NOMO-1 treated with dmso at 0.1 percent for 144 hours (cell line): ENCODE measurements around the gene TMEM169.

Source experiments
- DNase-seq: peaks from one replicate; lab custom pipeline; 2025; ENCODE audit not compliant: unreplicated experiment; lab: John Stamatoyannopoulos, UW

TMEM169 gene

GRCh38 chr2:216101109-216101508, 19.4 kb downstream of the TMEM169 start:
- DNase-seq, result no peak

- DNase-seq, result no peak
Measured at GRCh38 chr2:216103213-216103612, 21.5 kb downstream of the TMEM169 start.

DNA sequence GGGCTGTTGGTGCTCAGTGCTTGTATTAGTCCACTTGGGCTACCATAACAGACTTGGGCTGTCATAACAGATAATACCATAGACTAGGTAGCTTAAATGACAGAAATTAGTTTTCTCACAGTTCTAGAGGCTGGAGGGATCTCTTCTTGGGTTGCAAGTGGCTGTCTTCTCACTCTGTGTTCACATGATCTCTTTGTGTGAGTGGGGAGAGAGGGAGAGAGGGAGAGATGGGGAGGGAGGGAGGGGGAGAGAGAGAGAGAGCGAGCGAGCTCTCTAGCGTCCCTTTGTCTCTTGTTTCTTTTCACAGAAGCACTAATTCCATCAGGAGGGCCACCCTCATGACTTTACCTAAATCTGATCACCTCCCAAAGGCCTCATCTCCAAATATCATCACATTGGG, 23.0 kb downstream of the TMEM169 start:
- no peak for DNase-seq

GRCh38 chr2:216107320-216107719, 25.6 kb downstream of the TMEM169 start:
- no peak for DNase-seq

DNA sequence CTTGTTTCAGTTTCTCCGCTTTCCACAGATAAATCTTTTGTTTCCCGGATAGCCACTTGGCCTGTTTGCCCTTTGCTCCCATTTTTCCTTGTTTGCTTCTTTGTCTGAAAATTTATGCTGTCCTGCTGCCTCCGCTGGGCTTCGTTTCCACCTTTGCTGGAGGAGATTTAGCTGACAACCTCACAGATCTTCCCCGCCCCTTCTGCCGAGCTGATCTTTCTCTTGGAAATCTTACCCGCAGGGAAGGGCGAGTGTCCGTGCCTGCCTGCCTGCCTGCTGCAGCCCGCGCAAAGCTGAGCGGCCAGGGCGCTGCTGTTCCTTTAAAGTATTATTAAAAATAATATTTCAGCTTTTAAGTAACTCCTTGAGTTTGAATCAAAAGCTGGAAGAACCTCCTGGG, 26.0 kb downstream of the TMEM169 start:
- DNase-seq, result no peak

- DNase-seq, result no peak
Measured at GRCh38 chr2:216108310-216108966, 26.7 kb downstream of the TMEM169 start.

DNA sequence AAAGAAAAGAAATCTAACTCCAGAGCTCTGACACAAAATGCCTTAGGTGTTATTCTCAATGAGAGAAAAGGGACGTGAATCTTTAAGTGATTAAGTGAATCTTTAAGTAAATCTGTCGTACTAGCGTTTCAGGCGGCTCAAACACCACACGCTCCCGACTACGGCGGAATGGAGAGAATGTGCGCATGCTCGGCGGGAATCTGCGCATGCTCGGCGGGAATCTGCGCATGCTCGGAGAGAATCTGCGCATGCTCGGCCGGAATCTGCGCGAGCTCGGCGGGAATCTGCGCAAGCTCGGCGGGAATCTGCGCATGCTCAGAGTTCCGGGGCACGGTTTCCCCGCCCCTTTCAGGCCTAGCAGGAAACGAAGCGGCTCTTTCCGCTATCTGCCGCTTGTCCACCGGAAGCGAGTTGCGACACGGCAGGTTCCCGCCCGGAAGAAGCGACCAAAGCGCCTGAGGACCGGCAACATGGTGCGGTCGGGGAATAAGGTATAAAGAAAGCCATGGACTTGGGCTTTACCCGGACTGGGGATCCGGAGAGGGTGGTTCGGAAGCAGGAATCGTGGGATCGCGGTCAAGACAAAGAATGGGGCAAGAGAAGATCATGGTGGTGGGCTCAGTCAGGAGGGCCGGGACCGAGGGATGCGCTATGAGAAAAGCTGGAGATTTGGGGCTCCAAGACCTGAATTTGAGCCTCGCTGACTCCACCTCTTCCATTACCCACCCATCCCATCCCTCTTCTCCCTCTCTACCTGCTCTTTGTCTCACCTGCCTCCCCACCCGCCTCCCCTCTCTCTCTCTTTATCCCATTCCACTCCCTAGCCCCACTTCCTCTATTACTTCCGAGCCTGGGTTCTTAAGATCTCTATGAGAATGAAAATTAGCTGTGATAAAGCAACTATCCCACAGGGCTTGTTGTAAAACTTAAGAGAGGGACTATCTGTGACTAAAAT, 27.5 kb downstream of the TMEM169 start, which contains the start of gene XRCC5:
Gene XRCC5 (plus strand): TSS at position 382 of the 955 bp plus-strand sequence. CDS start 89 bp downstream, at position 471.
- DNase-seq, result peak; percentile 89

DNA sequence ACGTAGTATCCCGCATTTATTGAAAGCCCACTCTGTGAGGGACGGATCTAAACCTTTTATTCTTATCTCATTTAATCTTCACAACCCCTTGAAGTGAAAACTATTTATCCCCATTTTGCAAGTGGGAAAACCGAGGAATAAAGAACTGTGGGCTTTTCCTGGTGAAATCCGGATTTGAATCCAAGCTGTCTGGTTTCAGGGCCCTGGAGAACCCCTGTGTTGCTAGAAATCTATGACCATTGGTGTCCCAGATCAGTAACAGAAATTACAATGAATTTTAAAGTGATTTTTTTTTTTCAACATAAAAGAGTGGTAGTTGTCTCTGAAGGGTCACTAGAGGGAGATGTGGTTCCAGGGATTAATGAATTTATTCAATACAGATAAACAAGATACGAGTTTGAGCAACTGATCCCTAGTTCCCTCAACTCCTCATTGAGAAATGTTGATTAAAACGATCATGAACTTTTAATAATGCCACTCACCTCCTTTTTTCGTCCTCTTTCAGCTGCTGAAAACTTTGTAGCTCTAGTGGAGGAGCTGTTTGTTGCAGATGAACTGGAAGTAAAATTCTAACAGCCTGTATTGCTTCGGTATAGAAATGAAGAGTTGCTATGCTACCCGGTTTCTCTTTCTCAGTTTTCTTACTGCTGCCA, 28.4 kb downstream of the TMEM169 start:
- peak; percentile 10 for DNase-seq

DNA sequence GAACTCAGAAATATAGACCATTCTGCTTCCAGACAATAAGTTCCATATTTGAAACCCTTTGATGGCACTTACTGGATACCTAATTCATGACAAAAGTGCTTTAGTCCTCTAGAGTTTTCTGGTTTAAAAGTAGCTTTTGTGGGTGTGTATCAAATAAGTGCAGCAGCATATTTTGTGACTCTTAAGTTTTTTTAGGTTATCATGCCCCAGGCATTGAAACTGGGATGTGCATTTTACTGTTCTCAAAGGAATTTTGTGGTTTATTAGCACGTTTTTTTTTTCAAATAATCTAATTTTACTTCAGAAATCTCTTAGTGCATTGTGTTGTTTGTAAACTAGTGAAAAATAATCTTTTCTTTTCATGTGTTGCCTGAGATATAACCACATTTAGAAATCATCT, 28.9 kb downstream of the TMEM169 start:
- DNase-seq, result no peak

GRCh38 chr2:216111122-216111521, 29.4 kb downstream of the TMEM169 start:
- no peak for DNase-seq

- DNase-seq, result no peak
Measured at GRCh38 chr2:216112926-216113325, 31.2 kb downstream of the TMEM169 start.

- no peak for DNase-seq
Measured at GRCh38 chr2:216113572-216113971, 31.9 kb downstream of the TMEM169 start.

GRCh38 chr2:216114382-216114713, 32.6 kb downstream of the TMEM169 start:
- no peak for DNase-seq

GRCh38 chr2:216114714-216115531, 33.2 kb downstream of the TMEM169 start:
- DNase-seq, result peak; percentile 92

DNA sequence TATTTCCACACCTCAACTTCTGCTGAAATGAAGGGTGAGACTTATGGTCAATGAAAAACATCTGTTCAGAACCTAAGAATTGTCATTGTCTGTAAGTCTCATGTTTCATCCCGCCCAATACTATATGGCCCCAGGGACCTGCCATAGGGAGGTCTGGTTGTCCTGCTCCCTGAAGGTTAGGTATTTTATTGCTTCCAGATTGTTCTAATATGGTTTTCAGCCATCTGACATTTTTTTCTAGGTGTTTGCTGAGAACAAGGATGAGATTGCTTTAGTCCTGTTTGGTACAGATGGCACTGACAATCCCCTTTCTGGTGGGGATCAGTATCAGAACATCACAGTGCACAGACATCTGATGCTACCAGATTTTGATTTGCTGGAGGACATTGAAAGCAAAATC, 34.7 kb downstream of the TMEM169 start:
- DNase-seq, result no peak

DNA sequence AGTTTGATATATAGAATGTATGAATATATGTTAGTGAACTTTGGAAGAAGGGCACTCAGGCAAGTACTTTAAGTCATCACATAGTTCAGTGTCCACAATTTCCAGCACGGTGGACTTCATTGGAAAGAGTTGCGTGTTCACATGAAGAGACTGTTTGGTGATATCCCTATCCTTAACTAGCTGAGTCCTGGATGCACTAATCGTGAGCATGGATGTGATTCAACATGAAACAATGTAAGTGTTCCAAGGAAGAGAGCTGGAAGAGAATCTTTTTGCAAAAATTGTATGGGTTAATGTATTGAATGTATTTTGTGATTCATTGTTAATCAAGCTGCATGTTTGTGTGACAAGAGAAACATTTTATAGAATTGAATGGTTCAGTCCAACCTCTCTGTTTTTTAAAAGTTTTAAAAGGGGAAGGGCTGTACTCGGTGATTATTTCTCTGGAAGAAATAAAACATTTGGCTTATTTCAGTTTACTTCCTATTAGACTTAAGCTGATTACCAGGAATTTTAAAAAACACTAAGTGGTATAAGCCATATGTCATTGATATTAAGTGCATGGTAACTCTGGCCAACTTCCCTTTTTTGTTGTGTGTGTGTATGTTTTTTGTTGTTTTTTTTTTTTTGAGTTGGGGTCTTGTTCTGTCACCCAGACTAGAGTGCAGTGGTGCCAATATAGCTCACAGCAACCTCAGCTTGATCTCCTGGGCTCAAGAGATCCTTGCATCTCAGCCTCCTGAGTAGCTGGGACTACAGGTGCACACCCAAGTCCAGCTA, 36.0 kb downstream of the TMEM169 start:
- DNase-seq, result no peak

GRCh38 chr2:216118474-216118873, 36.8 kb downstream of the TMEM169 start:
- no peak for DNase-seq

DNA sequence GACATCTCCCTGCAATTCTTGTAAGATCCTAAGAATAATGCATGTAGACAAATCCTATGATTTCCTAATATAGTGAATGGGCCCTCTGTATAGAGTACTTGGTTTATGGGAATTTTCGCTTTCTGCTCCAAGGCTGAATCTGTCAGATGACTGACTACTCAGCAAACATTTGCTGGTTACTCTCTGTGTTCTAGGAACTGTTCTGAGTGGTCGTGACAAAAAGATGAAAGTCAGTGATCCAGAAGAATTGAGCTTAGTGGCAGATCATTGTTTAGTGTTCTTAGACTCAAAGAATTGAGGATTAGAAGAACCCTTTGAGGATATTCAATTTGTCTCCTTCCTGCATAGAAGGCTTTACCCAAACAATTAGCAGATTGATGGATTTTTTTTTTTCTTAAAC, 37.4 kb downstream of the TMEM169 start:
- no peak for DNase-seq

GRCh38 chr2:216119986-216120385, 38.3 kb downstream of the TMEM169 start:
- DNase-seq, result no peak

GRCh38 chr2:216121255-216121654, 39.5 kb downstream of the TMEM169 start:
- DNase-seq, result no peak
